Measurements from ENCODE around the gene PRKN.

PRKN gene

GRCh38 chr6:161696801-161697200 lies 1030.8 kb downstream of the PRKN start:
- DNase-seq (ENCODE audit: low spot score): no peak
- no peak for TF ChIP-seq CTCF (IDR thresholded peaks at IDR 0.05; ENCODE audit: extremely low read depth, insufficient read depth, missing control alignments)
- in situ Hi-C loops (cut with MboI; ENCODE audit: low pct_unique_long_range_greater_than_20kb, low sequenced_read_pairs, unreplicated experiment): loop anchor here (25.0 kb wide), 1 partner anchor 90 kb away; no protein-coding TSS in a partner anchor

- TF ChIP-seq CTCF (IDR thresholded peaks at IDR 0.05; ENCODE audit: extremely low read depth, insufficient read depth, missing control alignments): peak; percentile 46
- DNase-seq (ENCODE audit: low spot score): peak; percentile 32
- in situ Hi-C loops (cut with MboI; ENCODE audit: low pct_unique_long_range_greater_than_20kb, low sequenced_read_pairs, unreplicated experiment): loop anchor here (25.0 kb wide), 1 partner anchor 92 kb away; no protein-coding TSS in a partner anchor
Measured at GRCh38 chr6:161694995-161695394, 1032.6 kb downstream of the PRKN start.

- TF ChIP-seq CTCF (IDR thresholded peaks at IDR 0.05; ENCODE audit: extremely low read depth, insufficient read depth, missing control alignments): no peak
- in situ Hi-C loops (cut with MboI; ENCODE audit: low pct_unique_long_range_greater_than_20kb, low sequenced_read_pairs, unreplicated experiment): loop anchor here (25.0 kb wide), 1 partner anchor 101 kb away; no protein-coding TSS in a partner anchor
- no peak for DNase-seq (ENCODE audit: low spot score)
Measured at GRCh38 chr6:161686655-161687054, 1040.9 kb downstream of the PRKN start.

GRCh38 chr6:161684731-161685475 lies 1042.7 kb downstream of the PRKN start:
- no peak for DNase-seq (ENCODE audit: low spot score)
- no peak for TF ChIP-seq CTCF (IDR thresholded peaks at IDR 0.05; ENCODE audit: extremely low read depth, insufficient read depth, missing control alignments)
- in situ Hi-C loops (cut with MboI; ENCODE audit: low pct_unique_long_range_greater_than_20kb, low sequenced_read_pairs, unreplicated experiment): loop anchor here (25.0 kb wide), 1 partner anchor 102 kb away; no protein-coding TSS in a partner anchor

- DNase-seq (ENCODE audit: low spot score): no peak
- in situ Hi-C loops (cut with MboI; ENCODE audit: low pct_unique_long_range_greater_than_20kb, low sequenced_read_pairs, unreplicated experiment): loop anchor here (25.0 kb wide), 1 partner anchor 104 kb away; no protein-coding TSS in a partner anchor
- TF ChIP-seq CTCF (IDR thresholded peaks at IDR 0.05; ENCODE audit: extremely low read depth, insufficient read depth, missing control alignments): no peak
Measured at GRCh38 chr6:161683400-161683799, 1044.2 kb downstream of the PRKN start.

- DNase-seq (ENCODE audit: low spot score): no peak
- TF ChIP-seq CTCF (IDR thresholded peaks at IDR 0.05; ENCODE audit: extremely low read depth, insufficient read depth, missing control alignments): no peak
- in situ Hi-C loops (cut with MboI; ENCODE audit: low pct_unique_long_range_greater_than_20kb, low sequenced_read_pairs, unreplicated experiment): loop anchor here (25.0 kb wide), 1 partner anchor 104 kb away; no protein-coding TSS in a partner anchor
Measured at GRCh38 chr6:161682982-161683381, 1044.6 kb downstream of the PRKN start.
